ENCODE measurements around the gene RAP1GAP2. TPM values are rescaled to one million over a fixed set of nuclear protein-coding genes. Genes with fewer than 3 reads are reported as not detected.

The RAP1GAP2 gene
- total RNA-seq, 4 donors from 2014 or later = 7.4 to 13.1 (median 10.7) TPM

DNA sequence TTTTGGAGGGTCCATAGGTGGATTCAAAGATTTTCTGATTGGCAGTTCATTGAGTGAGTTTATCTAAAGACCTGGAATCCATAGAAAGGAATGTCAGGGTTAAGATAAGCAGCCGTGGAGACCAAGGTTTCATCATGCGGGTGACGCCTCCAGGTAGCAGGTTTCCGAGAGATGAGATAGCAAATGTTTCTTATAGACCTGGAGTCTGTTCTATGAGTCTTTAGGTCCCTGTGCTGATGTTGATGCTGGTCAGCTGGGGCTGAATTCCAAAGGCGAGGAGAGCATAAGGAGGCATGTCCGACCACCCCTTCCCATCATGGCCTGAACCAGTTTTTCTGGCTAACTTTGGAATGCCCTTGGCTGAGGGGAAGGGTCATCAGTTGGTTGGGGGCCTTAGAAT is 80.2 kb downstream of the RAP1GAP2 start:
- DNase-seq (ENCODE audit: extremely low spot score) = no peak
- intact Hi-C loops (cut with DNase I) = no loop called here
- no peak overlapping the region for H3K4me3 ChIP-seq
- no peaks in the 10 kb centered on the region for H3K9me3 ChIP-seq
- H3K36me3 ChIP-seq = no peaks in the 10 kb centered on the region
- H3K27me3 ChIP-seq = no peaks in the 10 kb centered on the region
- TF ChIP-seq POLR2A (IDR thresholded peaks at IDR 0.05; ENCODE audit: low read depth) = no peak
- no peak overlapping the region for H3K27ac ChIP-seq (replicated peaks in 1 of 4)
- H3K4me1 ChIP-seq = peaks cover 0 to 4% (median 0%) of the 10 kb centered on the region in 4 donors
- 73% methylated on average over 6 of the region's 6 CpGs for WGBS

- no peaks in the 10 kb centered on the region for H3K27me3 ChIP-seq
- peaks cover 0 to 9% (median 0%) of the 10 kb centered on the region in 4 donors for H3K4me1 ChIP-seq
- no peak overlapping the region for H3K4me3 ChIP-seq
- no peak overlapping the region for H3K27ac ChIP-seq (replicated peaks in 1 of 4)
- TF ChIP-seq POLR2AphosphoS5 (IDR thresholded peaks at IDR 0.05) = no peak
- no peaks in the 10 kb centered on the region for H3K9me3 ChIP-seq
- 94% methylated on average over 3 of the region's 16 CpGs for WGBS
- no peak for DNase-seq (ENCODE audit: extremely low spot score)
- H3K36me3 ChIP-seq = no peaks in the 10 kb centered on the region
- intact Hi-C loops (cut with DNase I) = no loop called here
Measured at GRCh38 chr17:2878751-2879254, 82.6 kb downstream of the RAP1GAP2 start.

- no peaks in the 10 kb centered on the region for H3K9me3 ChIP-seq
- H3K27me3 ChIP-seq = no peaks in the 10 kb centered on the region
- H3K36me3 ChIP-seq = no peaks in the 10 kb centered on the region
- intact Hi-C loops (cut with DNase I) = no loop called here
- WGBS = 66% methylated on average over 8 of the region's 8 CpGs
- no peak for DNase-seq (ENCODE audit: extremely low spot score)
- H3K4me3 ChIP-seq = no peak overlapping the region
- no peak for TF ChIP-seq POLR2A (IDR thresholded peaks at IDR 0.05; ENCODE audit: low read depth)
- TF ChIP-seq POLR2AphosphoS5 (IDR thresholded peaks at IDR 0.05) = no peak
- peaks cover 0 to 5% (median 0%) of the 10 kb centered on the region in 4 donors for H3K4me1 ChIP-seq
- no peak overlapping the region for H3K27ac ChIP-seq (replicated peaks in 1 of 4)
Measured at GRCh38 chr17:2880050-2880449, 83.8 kb downstream of the RAP1GAP2 start.

DNA sequence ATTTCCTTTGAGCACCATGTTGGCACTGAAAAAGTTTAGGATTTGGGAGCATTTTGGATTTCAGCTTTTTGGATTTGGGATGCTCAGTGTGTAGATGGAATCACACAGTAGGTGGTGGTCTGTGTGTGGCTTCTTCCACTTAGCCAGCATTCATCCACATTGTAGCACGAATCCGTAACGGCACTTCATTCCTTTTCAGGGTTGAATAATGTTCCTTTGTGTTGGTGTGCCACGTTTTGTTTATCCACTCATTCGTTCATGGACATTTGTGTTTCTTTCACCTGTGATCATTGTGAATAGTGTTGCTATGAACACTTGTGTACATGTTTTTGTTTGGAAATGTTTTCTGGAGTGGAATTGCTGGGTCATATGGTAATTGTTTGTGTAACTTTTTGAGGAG is 85.1 kb downstream of the RAP1GAP2 start:
- Histone ChIP-seq H3K9me3 (no peaks in the 10 kb centered on the region), H3K36me3 (no peaks in the 10 kb centered on the region), H3K4me3 (no peak overlapping the region), H3K27ac (replicated peaks in 1 of 4) (no peak overlapping the region), H3K4me1 (peaks cover 0 to 5% (median 0%) of the 10 kb centered on the region in 4 donors), H3K27me3 (no peaks in the 10 kb centered on the region)
- intact Hi-C loops (cut with DNase I) = no loop called here
- no peak for DNase-seq (ENCODE audit: extremely low spot score)
- 87% methylated on average over 5 of the region's 5 CpGs for WGBS
- TF ChIP-seq EP300 (IDR thresholded peaks at IDR 0.05) = no peak
- no peak for TF ChIP-seq CTCF (IDR thresholded peaks at IDR 0.05)
- no peak for TF ChIP-seq POLR2AphosphoS5 (IDR thresholded peaks at IDR 0.05)
- TF ChIP-seq POLR2A (IDR thresholded peaks at IDR 0.05; ENCODE audit: low read depth) = no peak

GRCh38 chr17:2883544-2884213 is 87.4 kb downstream of the RAP1GAP2 start:
- Histone ChIP-seq H3K4me3 (no peak overlapping the region), H3K27me3 (no peaks in the 10 kb centered on the region), H3K36me3 (no peaks in the 10 kb centered on the region), H3K4me1 (peaks cover 0 to 5% (median 0%) of the 10 kb centered on the region in 4 donors), H3K27ac (replicated peaks in 1 of 4) (no peak overlapping the region), H3K9me3 (no peaks in the 10 kb centered on the region)
- intact Hi-C loops (cut with DNase I) = no loop called here
- DNase-seq (ENCODE audit: extremely low spot score) = no peak
- no peak for TF ChIP-seq EP300 (IDR thresholded peaks at IDR 0.05)
- WGBS = 69% methylated on average over 9 of the region's 10 CpGs

GRCh38 chr17:2885733-2886132 is 89.5 kb downstream of the RAP1GAP2 start:
- H3K27ac ChIP-seq (replicated peaks in 1 of 4) = no peak overlapping the region
- H3K4me3 ChIP-seq = no peak overlapping the region
- H3K9me3 ChIP-seq = no peaks in the 10 kb centered on the region
- no peaks in the 10 kb centered on the region for H3K27me3 ChIP-seq
- whole genome bisulfite sequencing = 66% methylated on average over 6 of the region's 9 CpGs
- H3K4me1 ChIP-seq = peaks cover 0 to 5% (median 0%) of the 10 kb centered on the region in 4 donors
- no peak for DNase-seq (ENCODE audit: extremely low spot score)
- intact Hi-C loops (cut with DNase I) = no loop called here
- no peaks in the 10 kb centered on the region for H3K36me3 ChIP-seq
- TF ChIP-seq POLR2A (IDR thresholded peaks at IDR 0.05; ENCODE audit: low read depth) (no peak), CTCF (IDR thresholded peaks at IDR 0.05) (no peak), EP300 (IDR thresholded peaks at IDR 0.05) (no peak), POLR2AphosphoS5 (IDR thresholded peaks at IDR 0.05) (no peak)

Data from esophagus muscularis mucosa (tissue), 4 donors.